ENCODE measurements around the gene HS3ST6. TPM values are rescaled to one million over a fixed set of nuclear protein-coding genes. Genes with fewer than 3 reads are reported as not detected.
"Not testable (repeated sequence)": the region's sequence is repeated elsewhere in the genome, so short reads cannot be mapped to it uniquely, and the experiment has no call there.

Gene HS3ST6
- total RNA-seq, 1 donor from 2014 or later = 1.3 TPM

DNA sequence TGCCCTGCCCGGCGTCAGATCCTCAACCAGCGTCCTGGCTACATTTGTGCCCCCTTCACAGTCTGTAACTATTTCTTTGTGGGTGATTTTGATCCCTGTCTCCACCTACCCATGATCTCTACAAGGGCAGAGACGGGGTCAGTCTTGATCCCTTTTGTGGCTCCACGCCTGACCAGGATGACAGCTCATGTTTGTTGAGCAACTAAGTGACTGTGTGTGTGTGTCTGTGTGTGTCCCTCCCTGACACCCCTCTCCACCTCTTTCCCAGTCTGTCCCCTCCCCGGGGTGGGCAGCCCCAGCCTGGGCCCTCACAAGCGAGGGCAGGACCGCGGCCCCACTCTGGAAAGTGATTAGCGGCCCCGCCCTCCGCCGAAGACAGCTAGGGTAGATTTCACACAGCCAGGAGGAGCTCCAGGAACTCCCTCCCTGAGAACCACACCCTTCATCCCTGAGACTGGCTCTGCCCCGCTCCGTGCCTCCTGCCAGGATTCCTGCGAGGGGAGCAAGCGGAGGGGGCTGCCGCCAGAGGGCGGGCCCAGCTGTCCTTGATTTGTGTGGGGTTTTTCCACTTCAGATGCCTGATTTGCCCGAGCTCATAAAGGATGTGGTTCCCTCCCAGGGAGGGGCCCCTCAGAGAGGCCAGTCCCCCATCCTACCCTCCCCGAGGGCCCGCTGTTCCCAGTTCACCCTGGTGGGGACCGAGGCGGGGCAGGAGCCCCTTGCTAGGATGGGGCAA is 5.3 kb upstream of the HS3ST6 start:
- Mint-ChIP-seq H3K36me3 (no peaks in the 10 kb centered on the region), H3K4me1 (ENCODE audit: unreplicated experiment) (peaks cover 9% of the 10 kb centered on the region), H3K9me3 (no peaks in the 10 kb centered on the region), H3K27me3 (peaks cover 52% of the 10 kb centered on the region), H3K4me3 (no peak overlapping the region), H3K27ac (no peak overlapping the region)
- DNase-seq (ENCODE audit: extremely low spot score, unreplicated experiment) = no peak
- peak; percentile 70 for TF ChIP-seq CTCF (conservative IDR thresholded peaks at IDR 0.05)

DNA sequence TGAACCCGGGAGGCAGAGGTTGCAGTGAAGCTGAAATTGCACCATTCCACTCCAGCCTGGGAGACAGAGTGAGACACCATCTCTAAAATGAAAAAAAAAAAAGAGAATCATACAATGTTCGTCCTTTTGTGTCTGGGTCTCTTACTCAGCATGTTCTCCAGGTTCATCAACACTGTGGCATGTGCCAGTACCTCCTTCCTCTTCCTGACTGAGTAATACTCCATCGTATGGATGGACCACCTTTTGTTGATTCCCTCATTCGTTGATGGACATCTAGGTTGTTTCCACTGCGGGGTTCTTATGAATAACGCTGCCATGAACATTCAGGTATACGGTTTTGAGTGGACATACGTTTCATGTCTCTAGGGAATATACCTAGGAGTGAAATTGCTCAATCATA is 4.1 kb upstream of the HS3ST6 start:
- Mint-ChIP-seq H3K4me1 (ENCODE audit: unreplicated experiment) (peaks cover 9% of the 10 kb centered on the region), H3K9me3 (no peaks in the 10 kb centered on the region), H3K36me3 (no peaks in the 10 kb centered on the region), H3K27me3 (peaks cover 54% of the 10 kb centered on the region), H3K4me3 (peak overlapping the region; percentile 57), H3K27ac (peak overlapping the region; percentile 16)
- no peak for DNase-seq (ENCODE audit: extremely low spot score, unreplicated experiment)
- TF ChIP-seq CTCF (conservative IDR thresholded peaks at IDR 0.05) = no peak

DNA sequence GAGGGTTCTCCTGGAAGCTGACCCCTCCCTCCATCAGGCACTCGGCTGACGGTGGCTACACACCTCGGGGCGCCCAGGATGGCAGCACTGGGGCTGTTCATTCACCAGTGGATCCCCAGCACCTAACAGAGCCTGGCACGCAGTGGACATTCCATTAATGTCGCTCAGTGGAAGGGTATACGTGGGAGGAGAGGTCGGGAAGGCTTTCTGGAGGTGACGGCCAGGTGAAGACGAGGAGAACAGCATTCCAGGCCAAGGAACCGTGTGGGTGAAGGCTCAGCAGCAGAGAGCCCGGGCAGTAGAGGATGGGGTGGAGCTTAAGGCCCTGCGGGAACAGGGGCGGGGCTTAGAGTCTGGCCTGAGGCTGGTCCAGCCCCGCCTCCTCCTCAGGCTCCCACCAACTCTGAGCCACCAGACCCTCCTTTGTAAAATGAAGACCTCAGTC is 2.5 kb upstream of the HS3ST6 start:
- Mint-ChIP-seq H3K9me3 (no peaks in the 10 kb centered on the region), H3K27me3 (peaks cover 70% of the 10 kb centered on the region), H3K4me1 (ENCODE audit: unreplicated experiment) (peaks cover 9% of the 10 kb centered on the region), H3K4me3 (peak overlapping the region; percentile 13), H3K36me3 (no peaks in the 10 kb centered on the region), H3K27ac (no peak overlapping the region)
- TF ChIP-seq CTCF (conservative IDR thresholded peaks at IDR 0.05) = no peak
- no peak for DNase-seq (ENCODE audit: extremely low spot score, unreplicated experiment)

DNA sequence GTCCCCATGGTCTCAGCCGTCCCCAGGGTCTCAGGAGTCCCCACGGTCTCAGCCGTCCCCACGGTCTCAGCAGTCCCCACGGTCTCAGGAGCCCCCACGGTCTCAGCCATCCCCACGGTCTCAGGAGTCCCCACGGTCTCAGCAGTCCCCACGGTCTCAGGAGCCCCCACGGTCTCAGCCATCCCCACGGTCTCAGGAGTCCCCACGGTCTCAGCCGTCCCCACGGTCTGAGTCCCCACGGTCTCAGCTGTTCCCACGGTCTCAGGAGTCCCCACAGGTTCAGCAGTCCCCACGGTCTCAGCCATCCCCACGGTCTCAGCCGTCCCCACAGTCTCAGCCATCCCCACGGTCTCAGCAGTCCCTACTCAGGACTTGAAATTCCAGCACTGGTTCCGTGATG is 1.9 kb upstream of the HS3ST6 start:
- not testable (repeated sequence) for H3K4me1 Mint-ChIP-seq (ENCODE audit: unreplicated experiment); DNase-seq (ENCODE audit: extremely low spot score, unreplicated experiment); H3K4me3 Mint-ChIP-seq; H3K27ac Mint-ChIP-seq; H3K36me3 Mint-ChIP-seq; H3K9me3 Mint-ChIP-seq
- peaks cover 76% of the 10 kb centered on the region for H3K27me3 Mint-ChIP-seq

GRCh38 chr16:1919327-1919998 is 1.2 kb upstream of the HS3ST6 start:
- DNase-seq (ENCODE audit: extremely low spot score, unreplicated experiment) = no peak
- Mint-ChIP-seq H3K27ac (no peak overlapping the region), H3K36me3 (no peaks in the 10 kb centered on the region), H3K9me3 (no peaks in the 10 kb centered on the region), H3K27me3 (peaks cover 78% of the 10 kb centered on the region), H3K4me1 (ENCODE audit: unreplicated experiment) (peaks cover 9% of the 10 kb centered on the region), H3K4me3 (no peak overlapping the region)
- no peak for TF ChIP-seq CTCF (conservative IDR thresholded peaks at IDR 0.05)

- DNase-seq (ENCODE audit: extremely low spot score, unreplicated experiment) = no peak
- no peaks in the 10 kb centered on the region for H3K36me3 Mint-ChIP-seq
- H3K27me3 Mint-ChIP-seq = peaks cover 65% of the 10 kb centered on the region
- no peaks in the 10 kb centered on the region for H3K9me3 Mint-ChIP-seq
- H3K4me1 Mint-ChIP-seq (ENCODE audit: unreplicated experiment) = peaks cover 9% of the 10 kb centered on the region
- TF ChIP-seq CTCF (conservative IDR thresholded peaks at IDR 0.05) = no peak
- peak overlapping the region; percentile 66 for H3K4me3 Mint-ChIP-seq
- H3K27ac Mint-ChIP-seq = no peak overlapping the region
Observed at GRCh38 chr16:1917665-1918350, 407 bp downstream of the HS3ST6 start.
